AG10803 (cell line): ENCODE results near the gene MAPKBP1.
A peak's percentile ranks its signal among the peaks of the same experiment; 100 is the strongest.
"Not testable (repeated sequence)": the region's sequence is repeated elsewhere in the genome, so short reads cannot be mapped to it uniquely, and the experiment has no call there.

Source experiments
- DNase-seq: peaks from one replicate; pipeline ENCODE4 v3.0.0; 2010; ENCODE audit warnings: low read depth
- H3K4me3 ChIP-seq: 2 replicates; pipeline ENCODE4 v1.5.1; 2011; ENCODE audit warnings: mild to moderate bottlenecking, low read length, control low read depth
- CTCF ChIP-seq: conservative IDR thresholded peaks from 2 replicates; pipeline ENCODE4 v1.5.1; 2011; ENCODE audit warnings: mild to moderate bottlenecking, low read length, control low read depth, inconsistent platforms

The MAPKBP1 gene

GRCh38 chr15:41735046-41735445 is 39.2 kb upstream of the MAPKBP1 start:
- TF ChIP-seq CTCF = no peak
- no peak for DNase-seq
- no peak overlapping the region for H3K4me3 ChIP-seq

- not testable (repeated sequence) for DNase-seq, H3K4me3 ChIP-seq
Observed at GRCh38 chr15:41735492-41735891, 38.8 kb upstream of the MAPKBP1 start.

- peak; percentile 8 for DNase-seq
- no peak for TF ChIP-seq CTCF
- no peak overlapping the region for H3K4me3 ChIP-seq
Observed at GRCh38 chr15:41746802-41747201, 27.5 kb upstream of the MAPKBP1 start.

- no peak for DNase-seq
- H3K4me3 ChIP-seq = no peak overlapping the region
- no peak for TF ChIP-seq CTCF
Observed at GRCh38 chr15:41756198-41756597, 18.1 kb upstream of the MAPKBP1 start.

GRCh38 chr15:41772720-41773331 is 1.5 kb upstream of the MAPKBP1 start:
- TF ChIP-seq CTCF = peak; percentile 87
- H3K4me3 ChIP-seq = no peak overlapping the region
- DNase-seq = peak; percentile 82

GRCh38 chr15:41773332-41773728 is 954 bp upstream of the MAPKBP1 start:
- DNase-seq = no peak
- no peak for TF ChIP-seq CTCF

GRCh38 chr15:41773729-41774061 is 589 bp upstream of the MAPKBP1 start:
- no peak for DNase-seq
- peak overlapping the region; percentile 90 for H3K4me3 ChIP-seq
- no peak for TF ChIP-seq CTCF

More at GRCh38 chr15:41773332-41773728, 954 bp upstream of the MAPKBP1 start:
- peak overlapping the region; percentile 90 for H3K4me3 ChIP-seq
